22Rv1 (cell line): ENCODE data around the gene LRCH1.

Experiments used
- ZFX ChIP-seq: fragments of 450-650 bp; IDR thresholded peaks from 2 replicates; pipeline ENCODE4 v1.6.1; 2017; ENCODE audit warnings: antibody characterized with exemption, borderline replicate concordance
- TF ChIP-seq, protein P1 (sequence below): fragments of 450-650 bp; IDR thresholded peaks from 2 replicates; pipeline ENCODE4 v1.5.1; 2017; ENCODE audit warnings: mild to moderate bottlenecking

DNA sequence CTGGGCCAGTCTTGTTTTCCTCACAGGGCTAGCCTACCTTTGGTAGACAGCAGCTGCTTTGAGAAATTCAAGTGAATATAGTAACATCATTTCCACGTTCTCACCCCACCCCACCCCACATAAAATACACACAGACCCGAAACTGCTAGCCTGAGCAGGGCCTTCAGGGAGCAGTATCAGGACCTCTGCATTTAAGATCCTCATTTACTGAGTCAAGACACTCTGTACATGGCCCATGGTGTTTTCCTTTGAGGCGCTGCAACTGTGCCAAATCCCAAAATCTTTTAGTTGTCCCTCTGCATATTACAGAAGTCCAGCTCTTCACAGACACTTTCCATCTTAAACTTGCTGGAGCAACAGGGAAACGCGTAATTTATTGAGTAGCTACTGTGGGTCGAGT lies 200.9 kb downstream of the LRCH1 start:
- TF ChIP-seq, protein P1, sequence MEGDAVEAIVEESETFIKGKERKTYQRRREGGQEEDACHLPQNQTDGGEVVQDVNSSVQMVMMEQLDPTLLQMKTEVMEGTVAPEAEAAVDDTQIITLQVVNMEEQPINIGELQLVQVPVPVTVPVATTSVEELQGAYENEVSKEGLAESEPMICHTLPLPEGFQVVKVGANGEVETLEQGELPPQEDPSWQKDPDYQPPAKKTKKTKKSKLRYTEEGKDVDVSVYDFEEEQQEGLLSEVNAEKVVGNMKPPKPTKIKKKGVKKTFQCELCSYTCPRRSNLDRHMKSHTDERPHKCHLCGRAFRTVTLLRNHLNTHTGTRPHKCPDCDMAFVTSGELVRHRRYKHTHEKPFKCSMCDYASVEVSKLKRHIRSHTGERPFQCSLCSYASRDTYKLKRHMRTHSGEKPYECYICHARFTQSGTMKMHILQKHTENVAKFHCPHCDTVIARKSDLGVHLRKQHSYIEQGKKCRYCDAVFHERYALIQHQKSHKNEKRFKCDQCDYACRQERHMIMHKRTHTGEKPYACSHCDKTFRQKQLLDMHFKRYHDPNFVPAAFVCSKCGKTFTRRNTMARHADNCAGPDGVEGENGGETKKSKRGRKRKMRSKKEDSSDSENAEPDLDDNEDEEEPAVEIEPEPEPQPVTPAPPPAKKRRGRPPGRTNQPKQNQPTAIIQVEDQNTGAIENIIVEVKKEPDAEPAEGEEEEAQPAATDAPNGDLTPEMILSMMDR, result no peak
- no peak for TF ChIP-seq ZFX
